Urinary bladder (tissue), 4 donors: ENCODE data around the gene DTNBP1. TPM values are rescaled to one million over a fixed set of nuclear protein-coding genes. Genes with fewer than 3 reads are reported as not detected.

Experiments
- DNase-seq: peaks from one replicate; pipeline ENCODE4 v3.0.0-alpha.2; 2015; ENCODE audit errors: extremely low spot score
- H3K27ac ChIP-seq: one replicate; pipeline ENCODE4 v1.5.1; 2013; ENCODE audit warnings: low read depth, mild to moderate bottlenecking, moderate library complexity
- H3K36me3 ChIP-seq: one replicate; pipeline ENCODE4 v1.6.1; 2013; ENCODE audit warnings: mild to moderate bottlenecking, moderate library complexity; ENCODE audit not compliant: insufficient read depth
- H3K4me1 ChIP-seq: one replicate; pipeline ENCODE4 v1.6.1; 2013; ENCODE audit warnings: mild to moderate bottlenecking, moderate library complexity; ENCODE audit not compliant: insufficient read depth
- H3K4me3 ChIP-seq: one replicate; pipeline ENCODE4 v1.5.1; 2013; ENCODE audit warnings: low read depth, low read length
- WGBS: extraction: QIAGEN DNeasy Blood & Tissue Kit; methylation state at CpG from one replicate; pipeline ENCODE4 v1.1.7; 2013; 5-methylcytosine and 5-hydroxymethylcytosine counted together
- polyA plus RNA-seq: library from polyadenylated mRNA; stranded (reverse); fragments of 200-250 nt; gene quantifications from one replicate; pipeline ENCODE4 v1.2.3, GENCODE V29; 2013
- total RNA-seq: library from RNA; depleted of rRNA; stranded (reverse); fragments of >200 nt; gene quantifications from one replicate; pipeline ENCODE4 v1.2.3, GENCODE V29; 2014
- donor health status: healthy with polysubstance abuse.
- donor health status: healthy.

DTNBP1 gene
- total and polyA plus RNA-seq, 2 donors, result 5.0 to 23.3 TPM

- Histone ChIP-seq H3K4me1 (no peaks in the 10 kb centered on the region), H3K36me3 (peaks cover 2% of the 10 kb centered on the region), H3K27ac (no peak overlapping the region), H3K4me3 (no peak overlapping the region)
- WGBS, result 88% methylated on average over 8 of the region's 8 CpGs
- no peak for DNase-seq
These were observed 35.8 kb downstream of the DTNBP1 start for GRCh38 chr6:15626878-15627674.

GRCh38 chr6:15626160-15626559 lies 36.7 kb downstream of the DTNBP1 start:
- Histone ChIP-seq H3K27ac (no peak overlapping the region), H3K36me3 (peaks cover 2% of the 10 kb centered on the region), H3K4me3 (no peak overlapping the region), H3K4me1 (no peaks in the 10 kb centered on the region)
- DNase-seq, result no peak
- 89% methylated on average over 1 of the region's 1 CpG for WGBS

- WGBS, result 73% methylated on average over 8 of the region's 8 CpGs
- no peak for DNase-seq
- Histone ChIP-seq H3K4me3 (no peak overlapping the region), H3K4me1 (no peaks in the 10 kb centered on the region), H3K27ac (no peak overlapping the region), H3K36me3 (peaks cover 2% of the 10 kb centered on the region)
These were observed 39.3 kb downstream of the DTNBP1 start for GRCh38 chr6:15623276-15624116.

- no peak overlapping the region for H3K27ac ChIP-seq
These were observed 40.6 kb downstream of the DTNBP1 start for GRCh38 chr6:15622045-15622740.

GRCh38 chr6:15621203-15622044 lies 41.4 kb downstream of the DTNBP1 start:
- Histone ChIP-seq H3K36me3 (peaks cover 2% of the 10 kb centered on the region), H3K27ac (peak overlapping the region; percentile 32), H3K4me3 (no peak overlapping the region), H3K4me1 (no peaks in the 10 kb centered on the region)
- no peak for DNase-seq
- WGBS, result 50% methylated on average over 6 of the region's 6 CpGs

More at GRCh38 chr6:15622045-15622740, 40.6 kb downstream of the DTNBP1 start:
- Histone ChIP-seq H3K4me1 (no peaks in the 10 kb centered on the region), H3K4me3 (no peak overlapping the region), H3K36me3 (peaks cover 2% of the 10 kb centered on the region)
- 91% methylated on average over 4 of the region's 4 CpGs for WGBS
- DNase-seq, result no peak

- no peak overlapping the region for H3K27ac ChIP-seq
- DNase-seq, result no peak
These were observed 42.2 kb downstream of the DTNBP1 start for GRCh38 chr6:15620611-15621010.

GRCh38 chr6:15619330-15619729 lies 43.5 kb downstream of the DTNBP1 start:
- Histone ChIP-seq H3K27ac (no peak overlapping the region), H3K4me1 (no peaks in the 10 kb centered on the region), H3K4me3 (no peak overlapping the region), H3K36me3 (no peaks in the 10 kb centered on the region)
- no peak for DNase-seq
- WGBS, result 99% methylated on average over 1 of the region's 1 CpG

More at GRCh38 chr6:15620611-15621010, 42.2 kb downstream of the DTNBP1 start:
- WGBS, result 90% methylated on average over 4 of the region's 4 CpGs
- H3K36me3 ChIP-seq, result peaks cover under 1% of the 10 kb centered on the region
- H3K4me3 ChIP-seq, result no peak overlapping the region
- no peaks in the 10 kb centered on the region for H3K4me1 ChIP-seq

- Histone ChIP-seq H3K4me1 (no peaks in the 10 kb centered on the region), H3K27ac (no peak overlapping the region), H3K36me3 (no peaks in the 10 kb centered on the region), H3K4me3 (no peak overlapping the region)
- WGBS, result 91% methylated on average over 6 of the region's 6 CpGs
- DNase-seq, result no peak
These were observed 44.1 kb downstream of the DTNBP1 start for GRCh38 chr6:15618685-15619084.

- Histone ChIP-seq H3K4me1 (no peaks in the 10 kb centered on the region), H3K36me3 (no peaks in the 10 kb centered on the region), H3K4me3 (no peak overlapping the region), H3K27ac (no peak overlapping the region)
- WGBS, result 85% methylated on average over 5 of the region's 5 CpGs
- DNase-seq, result no peak
These were observed 46.6 kb downstream of the DTNBP1 start for GRCh38 chr6:15616261-15616660.

GRCh38 chr6:15615802-15616201 lies 47.0 kb downstream of the DTNBP1 start:
- no peak for DNase-seq
- H3K4me1 ChIP-seq, result no peaks in the 10 kb centered on the region
- 86% methylated on average over 2 of the region's 2 CpGs for WGBS

GRCh38 chr6:15614277-15614676 lies 48.6 kb downstream of the DTNBP1 start:
- DNase-seq, result no peak
- H3K27ac ChIP-seq, result no peak overlapping the region
- H3K4me3 ChIP-seq, result no peak overlapping the region
- H3K36me3 ChIP-seq, result no peaks in the 10 kb centered on the region
- H3K4me1 ChIP-seq, result no peaks in the 10 kb centered on the region
- 95% methylated on average over 4 of the region's 4 CpGs for WGBS

More at GRCh38 chr6:15615802-15616201, 47.0 kb downstream of the DTNBP1 start:
- no peak overlapping the region for H3K4me3 ChIP-seq
- no peak overlapping the region for H3K27ac ChIP-seq
- no peaks in the 10 kb centered on the region for H3K36me3 ChIP-seq

- no peaks in the 10 kb centered on the region for H3K4me1 ChIP-seq
- 88% methylated on average over 3 of the region's 3 CpGs for WGBS
- H3K4me3 ChIP-seq, result no peak overlapping the region
- no peak overlapping the region for H3K27ac ChIP-seq
- no peaks in the 10 kb centered on the region for H3K36me3 ChIP-seq
- DNase-seq, result no peak
These were observed 54.4 kb downstream of the DTNBP1 start for GRCh38 chr6:15608396-15608795.

GRCh38 chr6:15607603-15608002 lies 55.2 kb downstream of the DTNBP1 start:
- 91% methylated on average over 2 of the region's 2 CpGs for WGBS
- H3K27ac ChIP-seq, result no peak overlapping the region
- H3K36me3 ChIP-seq, result no peaks in the 10 kb centered on the region
- no peaks in the 10 kb centered on the region for H3K4me1 ChIP-seq
- H3K4me3 ChIP-seq, result no peak overlapping the region
- DNase-seq, result no peak
